ENCODE data around the gene P2RX6. TPM values are rescaled to one million over a fixed set of nuclear protein-coding genes. Genes with fewer than 3 reads are reported as not detected.

P2RX6 gene
- 4.1 and 4.3 TPM in 2 replicates for total RNA-seq

GRCh38 chr22:21014726-21015465 is at the start of gene P2RX6:
P2RX6 (plus strand) TSS chr22:21015165; CDS start chr22:21015175, 10 bp downstream.

GRCh38 chr22:20966883-20967696 is 47.9 kb upstream of the P2RX6 start, which contains the start of gene AIFM3:
AIFM3 (plus strand) TSS chr22:20967255; CDS start chr22:20967945, 690 bp downstream.

GRCh38 chr22:20981787-20982562 is 33.0 kb upstream of the P2RX6 start, which contains the start of gene LZTR1:
LZTR1 (plus strand) TSS chr22:20982297; CDS start chr22:20982372, 75 bp downstream.

GRCh38 chr22:21001601-21002325 is 13.2 kb upstream of the P2RX6 start, which contains the start of gene THAP7:
THAP7 (minus strand) TSS chr22:21002118; CDS start chr22:21001911, 207 bp downstream.

GRCh38 chr22:21032037-21032867 is 17.3 kb downstream of the P2RX6 start, which contains the start of gene SLC7A4:
SLC7A4 (minus strand) TSS chr22:21032561; CDS start chr22:21031812, 749 bp downstream.

GRCh38 chr22:21045585-21046294 is 30.8 kb downstream of the P2RX6 start, which contains the start of gene LRRC74B:
LRRC74B (plus strand) TSS chr22:21045946; CDS start chr22:21045987, 41 bp downstream.

Other genes starting within 250 kb of the P2RX6 start
- gene SERPIND1, start 241.1 kb upstream of the P2RX6 start, total RNA-seq, result not detected in 2 replicates
- 39.7 and 40.6 TPM in 2 replicates for gene PI4KA, start 156.4 kb upstream of the P2RX6 start, total RNA-seq
- gene SNAP29, start 156.2 kb upstream of the P2RX6 start, total RNA-seq, result 16.1 and 20.3 TPM in 2 replicates
- 35.2 and 37.0 TPM in 2 replicates for gene CRKL, start 97.8 kb upstream of the P2RX6 start, total RNA-seq
- 0.17 and 1.1 TPM in 2 replicates for gene AIFM3, start 47.9 kb upstream of the P2RX6 start, total RNA-seq
- 29.5 and 33.8 TPM in 2 replicates for gene LZTR1, start 32.9 kb upstream of the P2RX6 start, total RNA-seq
- 34.0 TPM in 2 replicates for gene THAP7, start 13.0 kb upstream of the P2RX6 start, total RNA-seq
- 0.51 and 2.7 TPM in 2 replicates for gene SLC7A4, start 17.4 kb downstream of the P2RX6 start, total RNA-seq
- gene LRRC74B, start 30.8 kb downstream of the P2RX6 start, total RNA-seq, result not detected in 2 replicates

Data from pericardium fibroblast (primary cell).